Embryonic facial prominence (tissue), 1 donor: ENCODE measurements around the gene ADPRM.
"Not testable (repeated sequence)": the region's sequence is repeated elsewhere in the genome, so short reads cannot be mapped to it uniquely, and the experiment has no call there.

Source experiments
- DNase-seq: peaks from one replicate; pipeline ENCODE4 v3.0.0-alpha.2; 2016; ENCODE audit errors: extremely low spot score

Gene ADPRM

GRCh38 chr17:10699856-10700255 lies 2.5 kb downstream of the ADPRM start:
- DNase-seq, result no peak

GRCh38 chr17:10702574-10702973 lies 5.2 kb downstream of the ADPRM start:
- no peak for DNase-seq

GRCh38 chr17:10705727-10706126 lies 8.3 kb downstream of the ADPRM start:
- no peak for DNase-seq

- DNase-seq, result no peak
Observed at GRCh38 chr17:10713318-10713717, 15.9 kb downstream of the ADPRM start.

GRCh38 chr17:10716218-10716617 lies 18.8 kb downstream of the ADPRM start:
- no peak for DNase-seq

- no peak for DNase-seq
Observed at GRCh38 chr17:10718547-10718946, 21.2 kb downstream of the ADPRM start.

GRCh38 chr17:10724546-10725195 lies 27.3 kb downstream of the ADPRM start:
- DNase-seq, result no peak

GRCh38 chr17:10725262-10725661 lies 27.9 kb downstream of the ADPRM start:
- DNase-seq, result no peak

- no peak for DNase-seq
Observed at GRCh38 chr17:10726196-10726595, 28.8 kb downstream of the ADPRM start.

GRCh38 chr17:10727192-10727591 lies 29.8 kb downstream of the ADPRM start:
- DNase-seq, result no peak

GRCh38 chr17:10728331-10728892 lies 31.0 kb downstream of the ADPRM start:
- DNase-seq, result no peak

GRCh38 chr17:10729334-10730193 lies 32.2 kb downstream of the ADPRM start, which contains the start of gene TMEM220:
Gene TMEM220, minus strand, starts transcription at chr17:10730023. Its CDS starts 172 bp downstream, at chr17:10729851.
- no peak for DNase-seq

GRCh38 chr17:10730247-10730646 lies 32.9 kb downstream of the ADPRM start:
- DNase-seq, result not testable (repeated sequence)

- no peak for DNase-seq
Observed at GRCh38 chr17:10731408-10731879, 34.0 kb downstream of the ADPRM start.

GRCh38 chr17:10732121-10732520 lies 34.7 kb downstream of the ADPRM start:
- not testable (repeated sequence) for DNase-seq

GRCh38 chr17:10733666-10734065 lies 36.3 kb downstream of the ADPRM start:
- DNase-seq, result no peak

GRCh38 chr17:10735251-10735650 lies 37.9 kb downstream of the ADPRM start:
- no peak for DNase-seq

- DNase-seq, result no peak
Observed at GRCh38 chr17:10735821-10736220, 38.4 kb downstream of the ADPRM start.

GRCh38 chr17:10737168-10737622 lies 39.8 kb downstream of the ADPRM start:
- peak; percentile 61 for DNase-seq

- DNase-seq, result no peak
Observed at GRCh38 chr17:10737736-10738135, 40.3 kb downstream of the ADPRM start.

GRCh38 chr17:10738521-10739258 lies 41.3 kb downstream of the ADPRM start:
- no peak for DNase-seq

- no peak for DNase-seq
Observed at GRCh38 chr17:10739386-10739785, 42.0 kb downstream of the ADPRM start.
